HepG2 (cell line): ENCODE results near the gene RGS7.

Experiments used
- BCL3 ChIP-seq: sonication (generic); formaldehyde crosslinking; IDR thresholded peaks from 2 replicates; pipeline ENCODE4 v1.5.1; 2020; ENCODE audit warnings: mild to moderate bottlenecking, missing genetic modification reagents, moderate library complexity
- ERF ChIP-seq: IDR thresholded peaks from 2 replicates; pipeline ENCODE4 v1.6.1; 2018; ENCODE audit warnings: missing biosample characterization, missing genetic modification reagents
- EZH2 ChIP-seq: conservative IDR thresholded peaks from 2 replicates; pipeline ENCODE4 v1.6.1; 2012; ENCODE audit warnings: mild to moderate bottlenecking, low read depth, low read length, moderate library complexity
- KLF16 ChIP-seq, 2 experiments: sonication (generic) in 1 of 2; formaldehyde crosslinking in 1 of 2; IDR thresholded peaks; 2 replicates each; pipeline versions ENCODE4 v1.6.1 to v1.8.0; 2016 to 2023; ENCODE audit warnings: missing genetic modification reagents in 2 of 2, missing compliant biosample characterization in 1 of 2
- SP4 ChIP-seq: sonication (generic); formaldehyde crosslinking; IDR thresholded peaks from 2 replicates; pipeline ENCODE4 v1.8.1; 2023; ENCODE audit warnings: mild to moderate bottlenecking, missing genetic modification reagents
- SRF ChIP-seq: IDR thresholded peaks from 2 replicates; pipeline ENCODE4 v1.6.1; 2011; ENCODE audit warnings: mild to moderate bottlenecking, low read depth, low read length, moderate library complexity
- ZNF12 ChIP-seq: sonication (generic); formaldehyde crosslinking; IDR thresholded peaks from 2 replicates; pipeline ENCODE4 v1.5.0; 2020; ENCODE audit warnings: missing genetic modification reagents
- ZNF143 ChIP-seq: sonication (generic); formaldehyde crosslinking; IDR thresholded peaks from 2 replicates; pipeline ENCODE4 v1.4.0; 2020; ENCODE audit warnings: missing genetic modification reagents
- ZNF274 ChIP-seq: sonication (generic); formaldehyde crosslinking; IDR thresholded peaks from 2 replicates; pipeline ENCODE4 v1.5.1; 2020; ENCODE audit warnings: mild to moderate bottlenecking, missing genetic modification reagents
- ZNF329 ChIP-seq: sonication (generic); formaldehyde crosslinking; IDR thresholded peaks from 2 replicates; pipeline ENCODE4 v1.9.0; 2021; ENCODE audit warnings: low read depth, mild to moderate bottlenecking, missing genetic modification reagents
- ZNF614 ChIP-seq: IDR thresholded peaks from 2 replicates; pipeline ENCODE4 v1.6.1; 2018; ENCODE audit warnings: missing biosample characterization, missing genetic modification reagents, inconsistent platforms, borderline replicate concordance
- ZNF777 ChIP-seq: sonication (generic); formaldehyde crosslinking; IDR thresholded peaks from 2 replicates; pipeline ENCODE4 v1.4.0; 2020; ENCODE audit warnings: missing genetic modification reagents
- ZSCAN31 ChIP-seq: sonication (generic); formaldehyde crosslinking; IDR thresholded peaks from 2 replicates; pipeline ENCODE4 v1.5.0; 2020; ENCODE audit warnings: low read depth, mild to moderate bottlenecking, missing genetic modification reagents
- TF ChIP-seq, protein P1 (sequence below): sonication (generic); formaldehyde crosslinking; conservative IDR thresholded peaks from 2 replicates; pipeline ENCODE4 v1.4.0; 2020; ENCODE audit warnings: missing genetic modification reagents

- TF ChIP-seq SRF (no peak), ZNF143 (CRISPR knock-in tag) (no peak), ZNF777 (CRISPR knock-in tag) (no peak), BCL3 (CRISPR knock-in tag) (no peak), KLF16 (CRISPR knock-in tag; IDR thresholded peaks at IDR 0.05) (no peak), ZNF614 (CRISPR knock-in tag) (no peak), ZNF12 (no peak), ERF (CRISPR knock-in tag) (no peak), ZNF274 (CRISPR knock-in tag) (no peak), ZNF329 (no peak), SP4 (CRISPR knock-in tag) (no peak), EZH2 (no peak), ZSCAN31 (CRISPR knock-in tag) (no peak)
- TF ChIP-seq, protein P1, sequence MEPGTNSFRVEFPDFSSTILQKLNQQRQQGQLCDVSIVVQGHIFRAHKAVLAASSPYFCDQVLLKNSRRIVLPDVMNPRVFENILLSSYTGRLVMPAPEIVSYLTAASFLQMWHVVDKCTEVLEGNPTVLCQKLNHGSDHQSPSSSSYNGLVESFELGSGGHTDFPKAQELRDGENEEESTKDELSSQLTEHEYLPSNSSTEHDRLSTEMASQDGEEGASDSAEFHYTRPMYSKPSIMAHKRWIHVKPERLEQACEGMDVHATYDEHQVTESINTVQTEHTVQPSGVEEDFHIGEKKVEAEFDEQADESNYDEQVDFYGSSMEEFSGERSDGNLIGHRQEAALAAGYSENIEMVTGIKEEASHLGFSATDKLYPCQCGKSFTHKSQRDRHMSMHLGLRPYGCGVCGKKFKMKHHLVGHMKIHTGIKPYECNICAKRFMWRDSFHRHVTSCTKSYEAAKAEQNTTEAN (CRISPR knock-in tag), result no peak
Measured at GRCh38 chr1:240909701-240910457, 447.1 kb downstream of the RGS7 start.
